HEK293 (cell line): ENCODE results near the gene BMP6.

Source experiments
- CTCF ChIP-seq: fragments of 450-650 bp; formaldehyde crosslinking; IDR thresholded peaks from 2 replicates; pipeline ENCODE4 v1.5.1; 2016; ENCODE audit warnings: missing biosample characterization, missing genetic modification characterization
- GLI4 ChIP-seq: fragments of 450-650 bp; formaldehyde crosslinking; IDR thresholded peaks from 2 replicates; pipeline ENCODE4 v1.5.1; 2016; ENCODE audit warnings: missing biosample characterization, missing genetic modification characterization
- MEIS1 ChIP-seq: sonication (generic); formaldehyde crosslinking; IDR thresholded peaks from 2 replicates; pipeline ENCODE4 v1.8.1; 2022; ENCODE audit warnings: missing genetic modification reagents, mild to moderate bottlenecking, borderline replicate concordance
- ZNF184 ChIP-seq: fragments of 450-650 bp; IDR thresholded peaks from 2 replicates; pipeline ENCODE4 v1.5.1; 2018; ENCODE audit warnings: missing biosample characterization, mild to moderate bottlenecking, missing genetic modification characterization

GRCh38 chr6:7828124-7828523 is 102.2 kb downstream of the BMP6 start:
- TF ChIP-seq CTCF (tag by site-specific recombination) (no peak), ZNF184 (tag by site-specific recombination) (no peak), GLI4 (no peak), MEIS1 (CRISPR knock-in tag) (no peak)
